ENCODE data around the gene GRIA1.

Gene GRIA1

DNA sequence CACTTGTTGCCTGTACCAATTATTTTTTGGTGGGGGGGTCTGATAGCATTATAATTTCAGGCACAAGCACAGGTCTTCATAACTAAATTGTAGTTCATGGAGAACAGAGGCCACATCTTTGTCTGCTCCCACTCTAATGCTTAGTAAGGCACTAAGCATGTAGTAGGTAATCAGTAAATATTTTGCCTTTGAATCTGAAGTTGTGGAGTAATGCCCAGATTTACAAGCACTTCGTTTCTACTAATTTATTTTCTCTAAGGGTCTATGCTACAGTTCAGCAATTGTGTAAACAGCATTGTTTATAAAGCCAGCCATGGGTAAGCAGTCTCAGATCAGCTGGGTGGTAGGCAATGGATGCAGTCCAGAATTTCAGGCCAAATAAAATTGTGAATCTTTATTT lies 78.6 kb downstream of the GRIA1 start:
- Histone ChIP-seq H2AFZ (ENCODE audit: low read depth, low read length) (no peak overlapping the region), H3K27me3 (ENCODE audit: insufficient read depth, low read length) (no peaks in the 10 kb centered on the region), H3K4me1 (ENCODE audit: insufficient read depth, low read length) (peaks cover 36% of the 10 kb centered on the region), H3K36me3 (ENCODE audit: insufficient read depth, low read length) (no peaks in the 10 kb centered on the region), H3K4me3 (ENCODE audit: low read length) (no peak overlapping the region), H3K9me3 (ENCODE audit: low read length) (peaks cover 1% of the 10 kb centered on the region)

DNA sequence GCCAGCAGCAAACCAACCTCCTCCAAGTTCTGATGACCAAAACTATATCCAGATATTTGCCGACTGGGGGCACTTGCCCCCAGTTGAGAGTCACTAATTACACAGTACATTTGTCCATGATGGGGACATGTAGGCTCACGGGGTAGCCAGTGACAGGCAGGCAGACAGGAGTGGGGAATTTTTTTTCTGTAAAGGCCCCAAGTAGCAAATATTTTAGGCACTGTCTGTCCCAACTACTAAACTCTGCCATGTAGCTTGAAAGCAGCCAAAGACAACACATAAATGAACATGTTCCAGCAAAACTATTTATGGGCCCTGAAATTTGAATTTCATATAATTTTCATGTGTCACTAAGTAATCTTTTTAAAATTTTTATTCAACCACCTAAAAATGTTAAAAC lies 80.7 kb downstream of the GRIA1 start:
- Histone ChIP-seq H3K27me3 (ENCODE audit: insufficient read depth, low read length) (no peaks in the 10 kb centered on the region), H3K9me3 (ENCODE audit: low read length) (peaks cover 1% of the 10 kb centered on the region), H2AFZ (ENCODE audit: low read depth, low read length) (no peak overlapping the region), H3K36me3 (ENCODE audit: insufficient read depth, low read length) (no peaks in the 10 kb centered on the region), H3K4me1 (ENCODE audit: insufficient read depth, low read length) (peaks cover 53% of the 10 kb centered on the region), H3K4me3 (ENCODE audit: low read length) (no peak overlapping the region)

GRCh38 chr5:153572411-153573145 lies 82.1 kb downstream of the GRIA1 start:
- Histone ChIP-seq H3K4me1 (ENCODE audit: insufficient read depth, low read length) (peaks cover 53% of the 10 kb centered on the region), H3K9me3 (ENCODE audit: low read length) (no peaks in the 10 kb centered on the region), H3K36me3 (ENCODE audit: insufficient read depth, low read length) (no peaks in the 10 kb centered on the region), H3K27me3 (ENCODE audit: insufficient read depth, low read length) (no peaks in the 10 kb centered on the region), H2AFZ (ENCODE audit: low read depth, low read length) (no peak overlapping the region), H3K4me3 (ENCODE audit: low read length) (no peak overlapping the region)

DNA sequence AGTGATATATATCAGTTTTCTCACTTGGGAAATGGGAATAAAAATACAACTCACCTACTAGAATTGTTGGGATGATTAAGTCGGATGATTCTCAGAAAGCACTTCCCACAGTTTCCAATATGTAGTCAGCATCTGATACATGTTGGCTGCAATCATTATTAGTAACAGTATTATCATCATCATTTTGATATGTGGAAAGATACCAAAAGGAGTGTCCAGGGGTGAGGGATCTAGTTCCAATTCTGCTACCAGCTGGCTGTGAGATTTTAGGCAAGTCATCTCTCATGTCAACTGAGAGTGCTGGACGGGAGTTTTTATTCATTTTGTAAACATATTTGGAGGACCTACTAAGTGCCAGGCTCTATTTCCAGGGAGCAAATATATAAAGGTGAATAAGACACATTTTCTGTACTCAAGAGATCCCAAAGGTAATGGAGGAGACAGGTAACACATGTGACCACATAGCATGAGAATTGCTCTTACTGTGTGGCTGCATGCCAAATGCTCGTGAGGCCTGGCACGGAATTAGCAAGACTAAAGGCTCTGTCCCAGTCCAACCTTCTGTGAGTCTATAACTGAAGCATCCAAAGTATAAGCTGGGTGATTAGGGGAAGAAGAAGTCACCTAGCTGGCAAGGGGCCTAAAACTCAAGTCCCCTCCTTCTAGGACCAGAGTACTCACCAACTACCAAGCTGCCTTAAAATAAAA lies 83.0 kb downstream of the GRIA1 start:
- no peaks in the 10 kb centered on the region for H3K9me3 ChIP-seq (ENCODE audit: low read length)
- H3K4me1 ChIP-seq (ENCODE audit: insufficient read depth, low read length) = peaks cover 53% of the 10 kb centered on the region
- no peak overlapping the region for H3K4me3 ChIP-seq (ENCODE audit: low read length)
- H2AFZ ChIP-seq (ENCODE audit: low read depth, low read length) = no peak overlapping the region
- H3K36me3 ChIP-seq (ENCODE audit: insufficient read depth, low read length) = no peaks in the 10 kb centered on the region
- H3K27me3 ChIP-seq (ENCODE audit: insufficient read depth, low read length) = no peaks in the 10 kb centered on the region

DNA sequence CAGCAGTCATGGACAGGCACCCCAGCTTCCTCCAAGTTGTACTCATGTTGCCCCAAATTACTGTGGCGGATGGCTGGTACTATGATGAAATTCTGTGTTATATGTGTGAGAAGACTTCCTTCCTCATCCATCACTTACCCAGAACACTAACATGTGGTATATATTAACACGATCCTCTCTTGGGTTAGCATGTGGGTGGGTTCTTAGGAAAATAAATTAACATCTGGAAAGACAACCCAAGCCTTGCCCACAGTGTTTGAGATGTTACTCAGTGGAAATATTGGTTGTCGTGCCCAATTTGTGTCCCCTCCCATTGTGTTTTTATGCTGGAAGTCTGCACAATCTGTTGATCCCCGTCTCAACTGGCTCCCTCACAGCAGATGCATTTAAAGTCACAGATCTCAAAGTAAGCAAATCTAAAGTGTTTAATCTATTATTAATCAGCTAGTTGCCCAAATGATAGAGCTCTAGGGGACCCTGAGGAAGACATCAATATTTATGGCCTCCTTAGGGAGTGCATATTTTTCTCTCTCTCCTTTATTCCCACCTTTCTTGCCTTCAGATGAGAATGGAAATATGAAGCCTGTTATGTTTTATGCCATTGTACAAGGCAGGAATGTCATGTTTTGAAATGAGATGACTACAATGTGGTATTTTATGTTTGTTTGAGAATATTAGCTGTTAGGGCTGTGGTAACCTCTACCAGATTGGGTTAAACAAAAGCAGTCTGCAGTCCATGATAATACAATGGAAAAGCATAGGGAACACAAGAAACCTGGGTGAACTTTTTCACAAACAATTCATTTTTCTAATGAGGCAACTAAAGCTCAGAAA lies 93.9 kb downstream of the GRIA1 start:
- Histone ChIP-seq H3K27me3 (ENCODE audit: insufficient read depth, low read length) (no peaks in the 10 kb centered on the region), H2AFZ (ENCODE audit: low read depth, low read length) (no peak overlapping the region), H3K4me3 (ENCODE audit: low read length) (no peak overlapping the region), H3K9me3 (ENCODE audit: low read length) (no peaks in the 10 kb centered on the region), H3K4me1 (ENCODE audit: insufficient read depth, low read length) (peaks cover 18% of the 10 kb centered on the region), H3K36me3 (ENCODE audit: insufficient read depth, low read length) (no peaks in the 10 kb centered on the region)

- Histone ChIP-seq H3K9me3 (ENCODE audit: low read length) (no peaks in the 10 kb centered on the region), H3K36me3 (ENCODE audit: insufficient read depth, low read length) (no peaks in the 10 kb centered on the region), H3K4me1 (ENCODE audit: insufficient read depth, low read length) (peaks cover 17% of the 10 kb centered on the region), H2AFZ (ENCODE audit: low read depth, low read length) (no peak overlapping the region), H3K27me3 (ENCODE audit: insufficient read depth, low read length) (no peaks in the 10 kb centered on the region), H3K4me3 (ENCODE audit: low read length) (no peak overlapping the region)
These were observed 94.5 kb downstream of the GRIA1 start for GRCh38 chr5:153584960-153585359.

DNA sequence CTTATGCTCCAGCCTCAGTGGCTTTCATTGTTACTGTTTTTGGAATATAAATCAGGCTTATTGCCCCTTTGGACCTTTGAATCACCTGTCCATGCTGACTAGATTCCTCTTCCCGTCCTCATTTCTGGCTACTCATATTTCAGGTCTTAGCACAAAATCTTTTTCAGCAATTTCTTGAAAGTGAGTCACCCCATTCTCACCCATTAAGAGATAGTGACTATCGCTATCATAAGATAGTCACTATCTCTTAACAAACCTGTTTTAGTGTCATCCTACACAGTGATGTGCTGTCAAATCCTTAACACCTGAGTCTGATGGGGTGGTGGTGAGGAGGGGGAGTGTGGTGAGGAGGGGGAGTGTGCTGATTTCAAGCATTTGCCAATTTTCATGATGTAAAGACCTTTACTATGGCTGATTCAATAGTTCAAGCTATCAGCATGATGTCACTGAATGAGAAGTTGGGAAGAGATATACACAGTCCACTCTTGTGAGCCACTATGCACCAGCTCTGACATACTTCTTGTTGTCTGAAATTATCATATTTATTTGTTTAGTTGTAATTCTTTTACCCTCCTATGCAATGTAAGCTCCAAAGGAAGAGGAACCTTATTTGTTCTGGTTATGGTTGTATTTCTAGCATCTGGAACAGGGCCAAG lies 95.3 kb downstream of the GRIA1 start:
- Histone ChIP-seq H3K4me3 (ENCODE audit: low read length) (no peak overlapping the region), H3K27me3 (ENCODE audit: insufficient read depth, low read length) (no peaks in the 10 kb centered on the region), H3K36me3 (ENCODE audit: insufficient read depth, low read length) (no peaks in the 10 kb centered on the region), H3K9me3 (ENCODE audit: low read length) (no peaks in the 10 kb centered on the region), H2AFZ (ENCODE audit: low read depth, low read length) (no peak overlapping the region), H3K4me1 (ENCODE audit: insufficient read depth, low read length) (peaks cover 12% of the 10 kb centered on the region)

DNA sequence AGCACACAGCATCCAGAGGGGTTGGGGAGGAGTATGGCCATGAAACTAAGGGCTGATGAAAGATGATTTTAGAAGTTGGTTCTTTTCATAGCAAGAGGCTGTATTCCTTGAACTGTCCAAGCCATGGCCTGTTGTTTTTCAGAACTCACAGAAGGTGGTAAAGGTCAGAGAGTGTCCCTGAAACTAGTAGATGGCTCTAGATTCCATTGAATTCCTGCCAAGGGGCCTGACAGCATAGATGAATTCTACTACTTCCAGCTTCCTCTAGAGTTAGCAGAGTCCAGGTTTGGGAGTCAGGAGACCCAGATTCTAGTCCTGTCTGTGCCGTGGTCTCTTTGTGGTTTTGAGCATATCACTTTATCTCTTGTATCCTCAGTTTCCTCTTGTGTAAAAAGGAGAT lies 101.6 kb downstream of the GRIA1 start:
- H3K4me3 ChIP-seq (ENCODE audit: low read length) = no peak overlapping the region

GRCh38 chr5:153594785-153595184 lies 104.3 kb downstream of the GRIA1 start:
- Histone ChIP-seq H3K9me3 (ENCODE audit: low read length) (peaks cover 1% of the 10 kb centered on the region), H2AFZ (ENCODE audit: low read depth, low read length) (no peak overlapping the region), H3K4me3 (ENCODE audit: low read length) (no peak overlapping the region), H3K4me1 (ENCODE audit: insufficient read depth, low read length) (peaks cover 12% of the 10 kb centered on the region), H3K27me3 (ENCODE audit: insufficient read depth, low read length) (no peaks in the 10 kb centered on the region), H3K36me3 (ENCODE audit: insufficient read depth, low read length) (no peaks in the 10 kb centered on the region)

More for the DNA sequence above, 101.6 kb downstream of the GRIA1 start:
- Histone ChIP-seq H3K27me3 (ENCODE audit: insufficient read depth, low read length) (no peaks in the 10 kb centered on the region), H2AFZ (ENCODE audit: low read depth, low read length) (no peak overlapping the region), H3K4me1 (ENCODE audit: insufficient read depth, low read length) (peaks cover 12% of the 10 kb centered on the region), H3K9me3 (ENCODE audit: low read length) (no peaks in the 10 kb centered on the region), H3K36me3 (ENCODE audit: insufficient read depth, low read length) (no peaks in the 10 kb centered on the region)

DNA sequence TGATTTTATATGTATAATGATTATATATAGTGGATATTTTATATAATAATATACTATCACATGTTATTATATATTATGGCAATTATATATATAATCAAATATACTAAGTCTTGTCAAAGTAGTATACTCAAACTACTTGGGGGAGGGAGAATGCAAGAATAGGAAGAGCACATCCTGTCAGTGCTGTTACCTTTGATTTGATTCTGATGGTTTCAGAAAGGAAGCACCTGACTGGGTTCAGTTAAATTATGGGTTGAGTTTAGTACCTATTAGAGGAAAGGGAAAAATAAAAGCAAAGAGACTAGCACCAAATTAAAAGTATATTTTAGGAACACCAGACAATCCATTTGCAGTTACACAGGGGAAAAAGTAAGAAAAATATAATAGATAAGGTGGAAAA lies 107.6 kb downstream of the GRIA1 start:
- no peaks in the 10 kb centered on the region for H3K36me3 ChIP-seq (ENCODE audit: insufficient read depth, low read length)
- no peak overlapping the region for H2AFZ ChIP-seq (ENCODE audit: low read depth, low read length)
- H3K4me1 ChIP-seq (ENCODE audit: insufficient read depth, low read length) = no peaks in the 10 kb centered on the region
- H3K4me3 ChIP-seq (ENCODE audit: low read length) = no peak overlapping the region
- H3K9me3 ChIP-seq (ENCODE audit: low read length) = peaks cover 2% of the 10 kb centered on the region
- no peaks in the 10 kb centered on the region for H3K27me3 ChIP-seq (ENCODE audit: insufficient read depth, low read length)

GRCh38 chr5:153601377-153601776 lies 110.9 kb downstream of the GRIA1 start:
- no peaks in the 10 kb centered on the region for H3K36me3 ChIP-seq (ENCODE audit: insufficient read depth, low read length)
- H2AFZ ChIP-seq (ENCODE audit: low read depth, low read length) = no peak overlapping the region
- no peaks in the 10 kb centered on the region for H3K4me1 ChIP-seq (ENCODE audit: insufficient read depth, low read length)

GRCh38 chr5:153605386-153605785 lies 114.9 kb downstream of the GRIA1 start:
- H3K4me3 ChIP-seq (ENCODE audit: low read length) = no peak overlapping the region

More at GRCh38 chr5:153601377-153601776, 110.9 kb downstream of the GRIA1 start:
- Histone ChIP-seq H3K9me3 (ENCODE audit: low read length) (peaks cover 2% of the 10 kb centered on the region), H3K4me3 (ENCODE audit: low read length) (no peak overlapping the region), H3K27me3 (ENCODE audit: insufficient read depth, low read length) (no peaks in the 10 kb centered on the region)

More at GRCh38 chr5:153605386-153605785, 114.9 kb downstream of the GRIA1 start:
- Histone ChIP-seq H3K9me3 (ENCODE audit: low read length) (no peaks in the 10 kb centered on the region), H2AFZ (ENCODE audit: low read depth, low read length) (no peak overlapping the region), H3K36me3 (ENCODE audit: insufficient read depth, low read length) (no peaks in the 10 kb centered on the region), H3K27me3 (ENCODE audit: insufficient read depth, low read length) (no peaks in the 10 kb centered on the region), H3K4me1 (ENCODE audit: insufficient read depth, low read length) (no peaks in the 10 kb centered on the region)

Data from neuron (in vitro differentiated cells).